ENCODE data around the gene ZNF600.
A peak's percentile ranks its signal among the peaks of the same experiment; 100 is the strongest.
"Not testable (repeated sequence)": the region's sequence is repeated elsewhere in the genome, so short reads cannot be mapped to it uniquely, and the experiment has no call there.

The ZNF600 gene

GRCh38 chr19:52809801-52810200 lies 23.2 kb upstream of the ZNF600 start:
- peaks cover 7% of the 10 kb centered on the region for H3K36me3 ChIP-seq

GRCh38 chr19:52799950-52800640 lies 13.5 kb upstream of the ZNF600 start:
- peaks cover 13% of the 10 kb centered on the region for H3K36me3 ChIP-seq
- H3K4me3 ChIP-seq (ENCODE audit: low read depth in 1 of 2, low read length in 1 of 2), result not testable (repeated sequence)
- H3K9me3 ChIP-seq, result peaks cover 76% of the 10 kb centered on the region

More at GRCh38 chr19:52809801-52810200, 23.2 kb upstream of the ZNF600 start:
- H3K27me3 ChIP-seq, result no peaks in the 10 kb centered on the region
- H3K9me3 ChIP-seq, result peaks cover 5% of the 10 kb centered on the region
- H3K4me1 ChIP-seq (ENCODE audit: control insufficient read depth in 1 of 2, insufficient read depth in 1 of 2, low read depth in 1 of 2, low read length in 1 of 2), result no peaks in the 10 kb centered on the region
- no peak overlapping the region for H3K4me3 ChIP-seq (ENCODE audit: low read depth in 1 of 2, low read length in 1 of 2)
- TF ChIP-seq, protein P1, sequence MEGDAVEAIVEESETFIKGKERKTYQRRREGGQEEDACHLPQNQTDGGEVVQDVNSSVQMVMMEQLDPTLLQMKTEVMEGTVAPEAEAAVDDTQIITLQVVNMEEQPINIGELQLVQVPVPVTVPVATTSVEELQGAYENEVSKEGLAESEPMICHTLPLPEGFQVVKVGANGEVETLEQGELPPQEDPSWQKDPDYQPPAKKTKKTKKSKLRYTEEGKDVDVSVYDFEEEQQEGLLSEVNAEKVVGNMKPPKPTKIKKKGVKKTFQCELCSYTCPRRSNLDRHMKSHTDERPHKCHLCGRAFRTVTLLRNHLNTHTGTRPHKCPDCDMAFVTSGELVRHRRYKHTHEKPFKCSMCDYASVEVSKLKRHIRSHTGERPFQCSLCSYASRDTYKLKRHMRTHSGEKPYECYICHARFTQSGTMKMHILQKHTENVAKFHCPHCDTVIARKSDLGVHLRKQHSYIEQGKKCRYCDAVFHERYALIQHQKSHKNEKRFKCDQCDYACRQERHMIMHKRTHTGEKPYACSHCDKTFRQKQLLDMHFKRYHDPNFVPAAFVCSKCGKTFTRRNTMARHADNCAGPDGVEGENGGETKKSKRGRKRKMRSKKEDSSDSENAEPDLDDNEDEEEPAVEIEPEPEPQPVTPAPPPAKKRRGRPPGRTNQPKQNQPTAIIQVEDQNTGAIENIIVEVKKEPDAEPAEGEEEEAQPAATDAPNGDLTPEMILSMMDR (IDR thresholded peaks at IDR 0.05), result no peak
- H3K27ac ChIP-seq, result no peak overlapping the region

GRCh38 chr19:52789440-52789839 lies 2.8 kb upstream of the ZNF600 start:
- H3K4me1 ChIP-seq (ENCODE audit: control insufficient read depth in 1 of 2, insufficient read depth in 1 of 2, low read depth in 1 of 2, low read length in 1 of 2), result peaks cover 9% of the 10 kb centered on the region in 2 experiments
- no peak overlapping the region for H3K4me3 ChIP-seq (ENCODE audit: low read depth in 1 of 2, low read length in 1 of 2)
- no peaks in the 10 kb centered on the region for H3K36me3 ChIP-seq
- no peaks in the 10 kb centered on the region for H3K27me3 ChIP-seq
- H3K27ac ChIP-seq, result no peak overlapping the region
- TF ChIP-seq, protein P1 (IDR thresholded peaks at IDR 0.05), result no peak
- H3K9me3 ChIP-seq, result no peaks in the 10 kb centered on the region

More at GRCh38 chr19:52799950-52800640, 13.5 kb upstream of the ZNF600 start:
- not testable (repeated sequence) for H3K27ac ChIP-seq; H3K27me3 ChIP-seq; H3K4me1 ChIP-seq (ENCODE audit: control insufficient read depth in 1 of 2, insufficient read depth in 1 of 2, low read depth in 1 of 2, low read length in 1 of 2)

DNA sequence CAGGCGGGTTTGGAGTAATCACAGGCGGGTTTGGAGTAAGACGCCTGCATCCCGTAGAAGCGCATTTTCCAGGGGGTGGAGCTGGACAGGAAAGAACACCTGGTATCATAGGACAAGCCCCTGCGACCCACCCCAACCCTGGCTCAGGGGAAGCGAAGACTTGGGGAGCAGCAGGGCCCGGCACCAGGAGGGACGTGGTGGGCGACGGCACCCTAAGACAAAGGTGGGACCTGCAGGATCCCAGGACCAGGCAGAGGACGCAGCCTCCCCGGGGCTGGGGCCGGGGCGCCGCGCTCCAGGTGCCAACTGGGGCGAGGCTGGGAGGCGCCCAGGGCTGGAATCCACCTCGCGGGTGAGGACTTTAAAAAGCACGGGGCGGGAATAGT lies 520 bp downstream of the ZNF600 start:
- TF ChIP-seq, protein P1 (IDR thresholded peaks at IDR 0.05), result no peak
- H3K27ac ChIP-seq, result no peak overlapping the region
- no peaks in the 10 kb centered on the region for H3K27me3 ChIP-seq
- no peaks in the 10 kb centered on the region for H3K36me3 ChIP-seq
- peaks cover 9% of the 10 kb centered on the region in 2 experiments for H3K4me1 ChIP-seq (ENCODE audit: control insufficient read depth in 1 of 2, insufficient read depth in 1 of 2, low read depth in 1 of 2, low read length in 1 of 2)
- H3K9me3 ChIP-seq, result no peaks in the 10 kb centered on the region
- H3K4me3 ChIP-seq (ENCODE audit: low read depth in 1 of 2, low read length in 1 of 2), result peak overlapping the region; percentile 74 to 76

DNA sequence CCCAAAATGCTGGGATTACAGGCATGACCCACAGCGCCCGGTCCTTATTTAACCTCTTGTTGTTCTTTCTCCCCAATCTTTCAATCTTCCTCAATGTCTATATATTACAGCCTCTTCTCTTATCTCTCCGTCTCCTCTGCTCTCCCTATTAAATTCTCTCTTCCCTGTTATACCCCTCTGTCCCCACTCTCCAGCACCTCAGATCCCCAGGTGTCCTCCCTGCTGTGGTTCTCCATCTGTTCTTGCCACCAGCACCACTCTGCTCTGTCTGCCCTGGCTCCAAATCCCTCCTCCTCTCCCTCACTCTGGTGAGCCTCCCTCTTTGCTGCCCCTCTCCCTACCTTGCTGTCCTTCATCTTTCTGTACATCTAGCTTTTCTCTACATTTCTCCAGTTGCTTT lies 1.1 kb downstream of the ZNF600 start:
- Histone ChIP-seq H3K9me3 (no peaks in the 10 kb centered on the region), H3K36me3 (no peaks in the 10 kb centered on the region), H3K4me1 (ENCODE audit: control insufficient read depth in 1 of 2, insufficient read depth in 1 of 2, low read depth in 1 of 2, low read length in 1 of 2) (peaks cover 9% of the 10 kb centered on the region in 2 experiments), H3K4me3 (ENCODE audit: low read depth in 1 of 2, low read length in 1 of 2) (no peak overlapping the region), H3K27me3 (no peaks in the 10 kb centered on the region), H3K27ac (no peak overlapping the region)
- TF ChIP-seq, protein P1 (IDR thresholded peaks at IDR 0.05), result no peak

DNA sequence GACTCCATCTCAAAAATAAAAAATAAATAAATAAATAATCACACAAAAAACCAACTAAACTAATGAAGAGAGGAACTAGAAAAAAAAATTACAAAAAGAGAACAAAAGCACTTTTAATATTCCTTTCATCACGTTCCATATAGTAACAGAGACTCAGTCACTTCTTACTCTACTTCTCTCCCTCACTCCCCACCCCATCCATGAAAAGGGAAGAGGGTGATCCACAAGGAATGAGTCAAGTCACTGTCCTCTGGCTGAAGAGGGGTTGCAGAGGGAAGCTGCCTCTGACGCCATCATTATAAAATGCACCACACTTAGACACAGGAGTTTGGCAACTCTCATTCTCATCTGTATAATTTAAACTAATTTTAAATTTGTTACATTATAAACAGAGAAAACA lies 3.7 kb downstream of the ZNF600 start:
- H3K9me3 ChIP-seq; H3K27me3 ChIP-seq; H3K27ac ChIP-seq; H3K4me3 ChIP-seq (ENCODE audit: low read depth in 1 of 2, low read length in 1 of 2); H3K36me3 ChIP-seq; H3K4me1 ChIP-seq (ENCODE audit: control insufficient read depth in 1 of 2, insufficient read depth in 1 of 2, low read depth in 1 of 2, low read length in 1 of 2): not testable (repeated sequence)

All from neutrophil (primary cell).